GM21825 (cell line): ENCODE data around the gene DCDC2B.
"Not testable (repeated sequence)": the region's sequence is repeated elsewhere in the genome, so short reads cannot be mapped to it uniquely, and the experiment has no call there.

Experiments
- ATAC-seq: cut with Tn5 transposase; IDR thresholded peaks from one replicate; pipeline ENCODE4 v1.9.1; 2021; ENCODE audit warnings: mild to moderate bottlenecking, moderate library complexity; ENCODE audit not compliant: unreplicated experiment

DCDC2B gene

DNA sequence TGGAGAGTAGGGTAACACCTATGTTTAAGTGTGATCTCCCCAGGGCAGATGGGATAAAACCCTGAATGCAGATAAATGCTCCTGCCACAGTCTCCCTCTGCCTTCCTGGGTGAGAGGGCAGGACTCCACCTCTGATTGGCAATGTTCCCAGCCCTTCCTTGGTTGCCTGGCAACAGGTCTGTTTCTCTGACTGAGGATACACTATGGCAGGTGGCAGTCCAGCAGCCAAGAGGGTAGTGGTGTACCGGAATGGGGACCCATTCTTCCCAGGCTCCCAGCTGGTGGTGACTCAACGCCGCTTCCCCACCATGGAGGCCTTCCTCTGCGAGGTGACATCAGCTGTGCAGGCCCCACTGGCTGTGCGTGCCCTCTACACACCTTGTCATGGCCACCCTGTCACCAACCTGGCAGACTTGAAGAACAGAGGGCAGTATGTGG, at the start of gene DCDC2B:
DCDC2B (plus strand) TSS at position 199 of the 438 bp plus-strand sequence; CDS start at position 204, 5 bp downstream.
- ATAC-seq, result no peak

DNA sequence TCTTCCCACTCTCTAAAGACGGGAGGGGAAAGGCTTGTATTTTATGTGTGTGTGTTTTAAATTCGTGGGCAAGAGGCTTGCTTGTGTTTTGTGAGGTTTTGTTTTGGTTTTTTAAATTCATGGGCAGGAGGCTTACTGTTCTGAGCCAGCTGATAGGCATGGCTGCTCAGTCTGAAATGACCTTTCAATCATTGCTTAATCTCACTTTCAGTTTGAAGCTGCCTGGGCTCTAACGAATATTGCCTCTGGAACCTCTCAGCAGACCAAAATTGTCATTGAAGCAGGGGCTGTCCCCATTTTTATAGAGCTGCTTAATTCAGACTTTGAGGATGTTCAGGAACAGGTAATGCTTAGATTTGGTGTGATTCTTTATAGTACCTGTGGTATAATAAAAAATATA, 49.7 kb upstream of the DCDC2B start:
- ATAC-seq, result no peak

DNA sequence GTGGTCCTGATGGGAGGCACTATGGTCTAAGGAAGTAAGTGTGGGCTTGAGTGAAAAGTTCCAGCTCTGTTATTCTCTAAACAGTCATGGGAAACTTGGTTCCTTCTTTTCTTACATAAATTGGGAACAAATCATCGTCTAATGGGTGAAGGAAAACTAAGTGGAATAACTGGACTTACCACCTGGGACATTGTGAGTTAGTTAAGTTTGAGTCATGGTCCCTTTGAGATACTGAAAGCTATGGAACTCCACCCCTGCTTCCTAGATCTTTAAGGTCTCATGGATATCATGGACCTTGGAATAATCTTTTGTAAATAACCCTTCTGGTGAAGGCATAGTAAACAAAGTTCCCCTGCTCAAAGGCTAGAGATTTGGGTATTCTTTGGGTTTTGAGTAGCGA, 45.5 kb upstream of the DCDC2B start:
- no peak for ATAC-seq

DNA sequence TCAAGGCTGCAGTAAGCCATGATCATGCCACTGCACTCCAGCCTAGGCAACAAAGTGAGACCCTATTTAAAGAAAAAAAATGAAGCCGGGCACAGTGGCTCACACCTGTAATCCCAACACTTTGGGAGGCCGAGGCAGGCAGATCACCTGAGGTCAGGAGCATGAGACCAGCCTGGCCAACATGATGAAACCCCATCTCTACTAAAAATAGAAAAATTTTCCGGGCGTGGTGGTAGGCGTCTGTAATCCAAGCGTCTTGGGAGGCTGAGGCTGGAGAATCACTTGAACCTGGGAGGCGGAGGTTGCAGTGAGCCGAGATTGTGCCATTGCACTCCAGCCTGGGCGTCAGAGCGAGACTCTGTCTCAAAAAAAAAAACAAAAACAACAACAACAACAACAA, 43.3 kb upstream of the DCDC2B start:
- not testable (repeated sequence) for ATAC-seq

DNA sequence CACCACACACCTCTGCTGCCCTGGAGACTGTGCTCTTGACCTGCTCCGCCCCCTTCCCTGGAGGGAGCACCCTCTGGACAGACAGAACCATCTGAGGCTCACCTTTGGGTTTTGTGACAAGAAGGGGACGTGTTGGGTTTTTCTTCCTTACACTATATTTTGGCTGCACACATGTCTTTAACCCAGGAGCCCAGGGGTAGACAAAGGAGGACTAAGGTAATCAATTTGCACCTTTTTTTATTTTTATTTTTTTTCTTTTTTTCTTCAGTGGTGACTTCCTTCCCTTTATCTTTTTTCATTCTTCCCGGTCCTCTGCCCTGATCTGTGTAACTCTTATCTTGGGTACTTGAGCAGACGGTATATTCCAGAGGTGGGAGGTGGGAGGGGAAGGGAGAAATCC, 37.9 kb upstream of the DCDC2B start:
- ATAC-seq, result no peak

DNA sequence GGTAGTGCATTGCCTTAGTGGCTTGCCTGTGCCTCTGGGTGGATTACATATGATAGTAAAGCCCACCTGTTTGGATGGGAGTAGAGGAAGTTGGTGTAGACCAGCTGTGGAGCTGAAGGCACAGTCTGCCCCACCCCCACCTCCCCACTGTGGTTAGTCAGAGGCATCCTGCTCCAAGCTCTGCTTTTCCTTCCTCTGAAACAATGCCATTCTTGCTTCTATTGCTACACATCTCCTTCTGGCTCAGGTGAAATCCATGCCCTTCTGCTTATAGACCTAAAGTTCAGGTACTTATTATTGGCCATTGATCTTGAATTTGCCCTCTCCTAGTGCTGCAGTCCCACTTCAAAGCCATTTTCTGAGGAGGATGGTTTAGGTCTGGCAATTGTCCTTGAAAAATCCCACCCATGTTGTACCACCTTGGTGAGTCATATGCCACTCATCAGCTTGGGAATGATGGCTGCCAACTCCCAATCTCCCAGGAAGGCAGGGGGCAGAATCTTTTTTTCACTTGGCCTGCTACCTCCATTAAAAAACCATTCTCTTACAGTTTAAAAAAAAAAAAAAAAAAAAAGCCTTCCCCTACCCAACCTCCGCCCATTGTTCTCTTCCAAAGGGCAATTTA, 36.2 kb upstream of the DCDC2B start:
- ATAC-seq, result no peak

DNA sequence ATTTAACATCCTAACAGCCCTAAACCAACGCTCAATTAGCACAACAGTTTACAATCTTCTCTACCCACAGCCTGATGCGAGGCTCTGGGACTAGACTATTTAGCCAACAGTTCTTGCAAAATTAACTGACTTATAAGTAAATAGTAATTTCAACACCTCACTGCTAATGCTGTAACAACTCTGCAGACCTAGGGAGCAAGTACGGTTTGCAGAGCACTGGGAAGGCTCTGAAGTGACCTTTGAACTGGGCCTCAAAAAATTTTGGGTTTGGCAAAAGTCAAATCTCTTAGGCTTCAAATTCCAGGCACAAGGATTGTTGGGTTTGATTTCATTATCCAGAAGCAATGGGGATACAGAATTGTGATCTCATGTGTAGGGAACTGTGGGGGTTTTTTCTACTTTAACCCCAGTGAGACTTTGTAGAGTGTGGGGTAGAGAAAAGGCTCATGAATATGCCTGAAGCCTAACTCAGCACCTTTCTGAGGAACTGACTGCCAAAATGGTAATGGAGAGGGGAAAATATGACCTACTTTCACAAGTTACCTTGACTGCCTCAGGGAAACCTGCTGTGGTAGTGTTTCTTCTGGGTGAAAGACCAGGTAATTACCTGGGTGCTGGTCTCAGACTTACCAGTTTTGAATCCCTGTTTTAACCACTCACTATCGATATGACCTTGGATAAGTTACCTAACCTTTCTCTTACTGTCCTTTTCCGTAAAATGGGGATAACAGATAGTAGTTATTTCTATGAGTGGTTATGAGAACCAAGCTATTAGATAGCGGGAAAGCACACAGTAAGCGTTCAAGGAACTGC, 30.3 kb upstream of the DCDC2B start:
- no peak for ATAC-seq

DNA sequence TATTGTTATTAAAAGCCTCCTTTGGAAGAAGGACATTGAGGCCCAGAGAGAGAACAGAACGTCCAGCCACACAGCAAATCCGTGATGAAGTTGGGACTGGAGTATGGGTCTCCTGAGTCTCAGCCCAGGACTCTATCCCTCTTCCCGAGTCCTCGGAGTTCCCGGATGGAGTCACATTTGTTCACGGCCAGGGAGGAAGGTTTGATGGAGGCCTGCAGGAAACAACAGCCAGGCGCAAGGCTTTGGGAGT, 29.8 kb upstream of the DCDC2B start:
- ATAC-seq, result peak; percentile 7

DNA sequence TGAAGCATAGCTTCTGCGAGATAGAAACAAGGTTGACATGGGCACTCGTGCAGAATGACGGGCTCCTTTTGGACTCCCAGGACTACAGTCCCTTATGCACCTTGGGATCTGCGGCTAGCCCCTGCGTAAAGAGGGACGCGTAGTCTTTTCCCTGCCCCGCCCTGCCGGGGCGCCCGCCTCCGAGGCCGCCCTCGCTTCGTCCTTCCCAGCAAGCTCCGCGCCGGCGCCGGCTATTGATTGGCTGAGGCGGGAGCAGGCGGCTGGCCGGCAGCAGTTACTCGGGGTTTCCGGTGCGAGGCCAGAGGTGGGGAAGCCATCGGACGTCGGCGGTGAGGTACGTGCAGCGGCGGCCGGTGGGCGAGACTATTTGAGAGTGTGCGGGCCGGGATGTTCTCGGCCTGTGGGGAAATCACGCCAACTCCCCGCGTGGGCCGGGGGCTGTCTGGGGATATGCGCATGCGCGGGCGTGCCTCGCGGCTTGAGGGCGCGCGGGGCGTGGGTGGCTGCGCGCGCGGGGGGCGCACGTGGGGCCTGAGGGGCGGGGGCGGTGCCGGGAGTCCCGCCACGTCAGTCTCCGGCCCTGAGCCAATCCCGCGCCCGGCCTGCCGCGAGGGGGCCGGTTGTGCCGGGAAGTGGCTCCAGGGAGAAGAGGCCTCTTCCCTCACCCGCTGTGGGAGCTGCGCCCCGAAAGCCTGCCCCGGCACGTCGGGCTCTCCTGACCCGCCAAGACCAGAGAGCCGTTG, 29.3 kb upstream of the DCDC2B start, which contains the start of gene TXLNA:
TXLNA (plus strand) TSS at position 233 of the 743 bp plus-strand sequence. CDS start 671 bp downstream, outside the sequence.
- peak; percentile 81 for ATAC-seq

DNA sequence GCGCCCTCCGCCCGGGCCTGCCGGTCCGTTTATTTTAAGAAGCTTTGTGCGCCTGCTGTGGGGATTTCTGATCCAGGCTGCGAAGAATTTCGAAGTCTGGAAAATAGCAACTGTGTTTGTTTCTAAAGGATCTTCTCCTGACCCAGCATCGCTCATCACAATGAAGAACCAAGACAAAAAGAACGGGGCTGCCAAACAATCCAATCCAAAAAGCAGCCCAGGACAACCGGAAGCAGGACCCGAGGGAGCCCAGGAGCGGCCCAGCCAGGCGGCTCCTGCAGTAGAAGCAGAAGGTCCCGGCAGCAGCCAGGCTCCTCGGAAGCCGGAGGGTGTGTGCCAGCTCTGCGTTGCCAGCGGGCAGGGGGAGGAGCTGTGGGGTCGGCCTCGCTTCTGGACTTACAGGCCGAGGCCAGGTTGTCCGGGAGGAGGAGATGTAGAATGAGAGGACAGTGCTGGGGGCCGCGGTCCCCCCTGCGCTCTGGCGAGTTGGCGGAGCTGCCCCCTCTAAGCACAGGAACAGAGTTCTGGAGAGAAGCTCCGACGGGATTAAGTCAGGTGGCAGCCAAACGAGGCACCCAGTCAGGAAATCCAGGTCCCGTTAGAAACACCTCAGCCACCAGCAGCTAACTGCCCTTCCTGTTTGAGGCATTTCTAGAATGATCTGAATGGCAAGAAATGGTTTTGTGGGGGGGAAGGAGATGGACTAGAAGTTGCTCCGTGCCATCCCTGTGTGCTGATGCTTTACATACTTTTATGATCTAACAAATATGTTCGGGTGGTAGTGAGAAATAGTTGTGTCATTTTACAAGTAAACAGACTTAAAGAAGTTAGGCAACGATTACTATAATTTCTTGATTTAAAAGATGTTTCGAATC, 28.5 kb upstream of the DCDC2B start:
- no peak for ATAC-seq

DNA sequence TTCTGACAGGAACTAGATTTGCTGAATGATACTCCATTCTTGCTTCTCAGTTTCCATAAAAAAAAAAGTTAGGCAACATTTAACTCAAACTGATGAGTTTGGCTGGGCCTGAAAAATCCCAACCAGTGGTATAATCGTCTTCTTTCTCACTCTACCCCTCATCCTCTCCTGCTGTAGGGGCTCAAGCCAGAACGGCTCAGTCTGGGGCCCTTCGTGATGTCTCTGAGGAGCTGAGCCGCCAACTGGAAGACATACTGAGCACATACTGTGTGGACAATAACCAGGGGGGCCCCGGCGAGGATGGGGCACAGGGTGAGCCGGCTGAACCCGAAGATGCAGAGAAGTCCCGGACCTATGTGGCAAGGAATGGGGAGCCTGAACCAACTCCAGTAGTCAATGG, 27.8 kb upstream of the DCDC2B start:
- no peak for ATAC-seq

DNA sequence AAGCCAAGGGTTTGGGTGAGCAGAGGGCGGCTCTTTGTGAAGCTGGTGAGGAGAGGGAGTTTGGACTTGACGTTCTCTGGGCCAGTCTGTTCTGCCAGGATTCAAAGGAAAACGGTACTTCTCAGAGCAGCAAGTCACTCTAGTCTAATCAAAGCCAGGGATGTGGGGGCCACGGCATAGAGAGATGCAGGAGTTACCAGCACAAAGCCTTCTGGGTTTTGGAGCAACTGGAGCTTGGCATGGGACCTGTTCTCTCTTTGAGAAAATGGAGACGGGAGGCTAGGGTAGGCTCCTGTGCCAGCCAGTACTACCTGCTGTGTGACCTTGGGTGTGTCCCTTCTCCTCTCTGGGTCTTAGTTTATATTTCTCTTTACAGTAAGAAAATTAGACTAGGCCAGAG, 27.3 kb upstream of the DCDC2B start:
- no peak for ATAC-seq

DNA sequence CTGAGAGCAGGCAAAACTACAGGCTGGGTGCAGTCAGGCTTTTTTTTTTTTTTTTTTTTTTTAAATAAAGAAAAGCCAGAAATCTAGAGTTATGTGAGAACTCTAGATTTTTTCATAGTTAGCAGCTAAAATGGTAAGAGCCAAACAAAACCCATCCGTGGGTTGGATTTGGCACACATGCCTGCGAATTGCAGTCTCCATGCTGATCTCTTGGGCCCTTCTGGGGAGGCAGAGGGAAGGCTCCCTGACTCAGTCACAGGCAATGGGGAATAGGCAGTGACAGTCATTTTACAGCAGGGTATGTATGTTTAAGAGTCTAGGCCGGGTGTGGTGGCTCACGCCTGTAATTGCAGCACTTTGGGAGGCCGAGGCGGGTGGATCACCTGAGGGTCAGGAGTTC, 26.8 kb upstream of the DCDC2B start:
- no peak for ATAC-seq

DNA sequence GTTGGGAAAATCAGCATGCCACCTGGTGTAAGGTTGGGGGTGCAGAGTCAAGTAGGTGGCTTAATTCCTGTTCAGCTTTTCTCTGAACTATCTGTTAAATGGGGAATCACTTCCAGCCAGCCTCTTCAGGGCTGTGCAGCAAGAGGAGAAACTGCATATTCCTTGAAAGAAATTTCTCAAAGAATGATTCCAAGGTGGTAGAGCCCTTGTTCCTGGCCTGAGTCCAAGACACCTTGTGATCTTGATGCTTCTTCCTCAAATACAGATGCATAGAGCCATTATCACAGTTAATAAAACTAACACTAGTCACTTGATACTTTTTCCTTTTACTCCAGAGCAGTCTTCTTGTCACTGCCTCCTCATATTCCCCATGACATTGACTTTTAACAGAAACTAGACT, 24.2 kb upstream of the DCDC2B start:
- ATAC-seq, result no peak

DNA sequence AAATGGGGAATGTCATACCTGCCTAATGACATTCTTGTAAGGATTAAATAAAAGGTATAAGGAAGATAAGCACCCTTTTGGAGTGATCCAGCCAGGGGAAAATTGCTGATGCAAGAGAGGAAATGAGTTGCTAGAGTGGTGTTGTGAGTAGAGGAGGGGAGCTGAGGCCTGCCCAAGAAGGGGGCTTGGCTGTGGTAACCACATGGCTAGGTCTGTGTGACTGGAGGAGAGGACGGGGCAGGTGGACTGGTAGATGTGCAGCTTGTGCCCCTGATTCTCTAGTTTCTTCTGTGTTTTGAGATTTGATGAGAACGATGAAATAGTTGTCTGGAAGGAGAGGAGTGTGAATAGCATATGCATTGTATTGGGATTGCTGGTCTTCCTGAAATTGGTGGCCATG, 22.8 kb upstream of the DCDC2B start:
- no peak for ATAC-seq

DNA sequence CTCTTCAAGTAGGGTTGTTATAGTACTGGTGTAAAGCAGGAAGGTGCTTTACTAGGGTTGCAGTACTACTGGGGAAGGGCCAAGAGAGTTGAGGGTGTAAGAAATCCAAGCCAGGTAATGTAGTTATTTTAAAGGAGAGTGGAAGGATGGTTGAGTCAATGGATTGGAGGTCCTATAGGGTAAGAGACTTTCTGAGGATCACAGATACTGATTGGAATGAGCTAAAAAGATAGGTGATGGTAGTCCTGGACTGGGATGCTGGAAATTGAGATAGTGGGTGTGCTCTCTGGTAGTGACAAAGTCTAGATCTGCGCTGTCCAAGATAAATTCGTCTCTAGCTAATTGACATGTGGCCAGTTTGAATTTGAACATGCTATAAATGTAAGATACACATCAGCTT, 22.4 kb upstream of the DCDC2B start:
- no peak for ATAC-seq

DNA sequence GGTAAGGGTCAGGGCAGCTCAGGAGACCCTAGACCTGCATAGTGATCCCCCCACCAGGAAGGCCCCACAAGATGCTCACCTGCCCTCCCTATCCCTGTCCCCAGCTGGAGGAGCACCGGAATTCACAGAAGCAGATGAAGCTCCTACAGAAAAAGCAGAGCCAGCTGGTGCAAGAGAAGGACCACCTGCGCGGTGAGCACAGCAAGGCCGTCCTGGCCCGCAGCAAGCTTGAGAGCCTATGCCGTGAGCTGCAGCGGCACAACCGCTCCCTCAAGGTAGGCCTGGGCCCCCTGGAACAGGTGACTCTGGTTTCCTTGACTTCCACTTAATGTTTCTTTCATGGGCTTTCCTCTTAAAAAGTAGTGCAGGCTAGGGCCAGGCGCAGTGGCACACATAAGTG, 21.0 kb upstream of the DCDC2B start:
- no peak for ATAC-seq

DNA sequence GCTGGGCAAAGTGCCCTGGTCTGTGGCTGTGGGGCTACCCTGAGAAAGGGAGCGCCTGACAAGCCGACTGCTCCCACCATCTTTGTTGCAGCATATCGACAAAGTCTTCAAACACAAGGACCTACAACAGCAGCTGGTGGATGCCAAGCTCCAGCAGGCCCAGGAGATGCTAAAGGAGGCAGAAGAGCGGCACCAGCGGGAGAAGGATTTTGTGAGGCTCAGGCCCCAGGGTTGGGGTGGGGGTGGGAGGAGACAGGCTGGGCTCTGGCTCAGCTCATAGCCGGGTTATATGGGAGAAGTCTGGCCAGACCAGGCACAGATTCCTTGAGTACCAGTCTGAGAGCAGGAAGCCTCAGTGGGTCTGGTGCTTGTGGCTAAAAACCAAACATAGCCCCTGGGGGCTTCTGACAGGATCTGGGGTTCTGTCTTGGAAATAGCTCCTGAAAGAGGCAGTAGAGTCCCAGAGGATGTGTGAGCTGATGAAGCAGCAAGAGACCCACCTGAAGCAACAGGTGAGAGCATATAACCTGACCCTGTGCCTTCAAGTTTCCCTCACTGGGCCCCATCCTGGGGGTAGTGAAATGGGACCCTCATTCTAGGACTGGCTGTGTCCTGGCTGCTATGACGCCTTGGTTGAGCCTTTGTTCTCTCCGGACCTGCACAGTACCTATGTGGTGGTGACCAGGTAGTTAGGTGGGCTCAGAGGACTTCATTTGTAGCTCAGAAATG, 16.5 kb upstream of the DCDC2B start:
- no peak for ATAC-seq

DNA sequence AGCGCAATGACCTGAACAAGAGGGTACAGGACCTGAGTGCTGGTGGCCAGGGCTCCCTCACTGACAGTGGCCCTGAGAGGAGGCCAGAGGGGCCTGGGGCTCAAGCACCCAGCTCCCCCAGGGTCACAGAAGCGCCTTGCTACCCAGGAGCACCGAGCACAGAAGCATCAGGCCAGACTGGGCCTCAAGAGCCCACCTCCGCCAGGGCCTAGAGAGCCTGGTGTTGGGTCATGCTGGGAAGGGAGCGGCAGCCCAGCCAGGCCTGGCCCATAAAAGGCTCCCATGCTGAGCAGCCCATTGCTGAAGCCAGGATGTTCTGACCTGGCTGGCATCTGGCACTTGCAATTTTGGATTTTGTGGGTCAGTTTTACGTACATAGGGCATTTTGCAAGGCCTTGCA, 13.9 kb upstream of the DCDC2B start:
- ATAC-seq, result no peak

DNA sequence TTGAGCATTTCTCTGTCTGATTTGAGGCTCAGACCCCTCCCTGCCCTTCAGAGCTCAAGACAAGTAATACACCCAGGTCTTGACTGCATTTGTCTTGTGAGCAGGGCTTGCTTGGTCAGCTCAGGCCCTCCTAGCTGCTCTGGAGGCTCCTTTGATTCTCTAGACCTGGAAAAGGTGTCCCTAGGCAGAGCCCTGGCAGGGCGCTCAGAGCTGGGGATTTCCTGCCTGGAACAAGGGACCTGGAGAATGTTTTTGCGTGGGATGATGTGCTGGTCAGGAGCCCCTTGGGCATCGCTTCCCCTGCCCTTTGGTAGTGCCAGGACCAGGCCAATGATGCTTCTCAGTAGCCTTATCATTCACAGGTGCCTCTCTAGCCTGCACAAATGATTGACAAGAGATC, 13.4 kb upstream of the DCDC2B start:
- ATAC-seq, result no peak
